ENCODE data around the gene MEA1. TPM values are rescaled to one million over a fixed set of nuclear protein-coding genes. Genes with fewer than 3 reads are reported as not detected.

MEA1 gene
- total and polyA plus RNA-seq, 4 donors = 10.7 to 50.3 (median 30.6) TPM

- no peak for DNase-seq (ENCODE audit: low spot score)
- no peak for TF ChIP-seq HNF4A (conservative IDR thresholded peaks at IDR 0.05)
- no peak for TF ChIP-seq ZBTB33 (IDR thresholded peaks at IDR 0.05)
- TF ChIP-seq CTCF (IDR thresholded peaks at IDR 0.05; ENCODE audit: low read depth, low read length, missing input control) = no peak
- no peak for TF ChIP-seq HNF4G (IDR thresholded peaks at IDR 0.05)
- no peak for TF ChIP-seq YY1 (IDR thresholded peaks at IDR 0.05)
- TF ChIP-seq JUND (IDR thresholded peaks at IDR 0.05) = no peak
- no peak for TF ChIP-seq FOXA1 (IDR thresholded peaks at IDR 0.05)
- no peak for TF ChIP-seq EGR1 (IDR thresholded peaks at IDR 0.05; ENCODE audit: low read depth in 2 of 2)
- no peak for TF ChIP-seq RAD21 (IDR thresholded peaks at IDR 0.05)
- TF ChIP-seq FOXA2 (IDR thresholded peaks at IDR 0.05) = no peak
- no peak for TF ChIP-seq REST (IDR thresholded peaks at IDR 0.05)
- TF ChIP-seq SP1 (IDR thresholded peaks at IDR 0.05) = no peak
- no peaks in the 10 kb centered on the region for H3K27me3 ChIP-seq (ENCODE audit: control insufficient read depth in 4 of 4, insufficient read depth in 4 of 4, low read length in 3 of 4)
- WGBS = 86% methylated on average over 2 of the region's 2 CpGs
- no peak overlapping the region for H3K27ac ChIP-seq (ENCODE audit: low read depth in 1 of 2, low read length in 2 of 2)
- H3K36me3 ChIP-seq (ENCODE audit: control insufficient read depth in 4 of 4, insufficient read depth in 3 of 4, low read depth in 1 of 4, low read length in 3 of 4) = peaks cover 4 to 30% (median 18%) of the 10 kb centered on the region in 4 donors
- H3K9me3 ChIP-seq (ENCODE audit: control insufficient read depth in 4 of 4, low read length in 3 of 4) = no peaks in the 10 kb centered on the region
- no peak overlapping the region for H3K9ac ChIP-seq (ENCODE audit: low read depth in 1 of 2, low read length in 2 of 2)
- H3K4me3 ChIP-seq (ENCODE audit: low read depth in 1 of 3, low read length in 3 of 3) = no peak overlapping the region
- H3K4me1 ChIP-seq (ENCODE audit: control insufficient read depth in 4 of 4, insufficient read depth in 4 of 4, low read length in 3 of 4) = peaks cover 0 to 9% (median 1%) of the 10 kb centered on the region in 4 donors
Observed at GRCh38 chr6:42969431-42969830, 44.3 kb downstream of the MEA1 start.

GRCh38 chr6:42968783-42969182, 45.0 kb downstream of the MEA1 start:
- TF ChIP-seq GABPA (IDR thresholded peaks at IDR 0.05 in 1 of 2, conservative IDR thresholded peaks at IDR 0.05 in 1 of 2) = no peak
- no peak for TF ChIP-seq FOXA2 (IDR thresholded peaks at IDR 0.05)
- no peak for TF ChIP-seq YY1 (IDR thresholded peaks at IDR 0.05)
- no peak for TF ChIP-seq JUND (IDR thresholded peaks at IDR 0.05)
- TF ChIP-seq HNF4A (conservative IDR thresholded peaks at IDR 0.05) = no peak
- TF ChIP-seq RAD21 (IDR thresholded peaks at IDR 0.05) = no peak
- no peak for TF ChIP-seq MAX (IDR thresholded peaks at IDR 0.05)
- TF ChIP-seq HNF4G (IDR thresholded peaks at IDR 0.05) = no peak
- TF ChIP-seq ATF3 (IDR thresholded peaks at IDR 0.05) = no peak
- TF ChIP-seq FOXA1 (IDR thresholded peaks at IDR 0.05) = no peak
- DNase-seq (ENCODE audit: low spot score) = no peak
- WGBS = 81% methylated on average over 4 of the region's 4 CpGs
- Histone ChIP-seq H3K9ac (ENCODE audit: low read depth in 1 of 2, low read length in 2 of 2) (no peak overlapping the region), H3K27ac (ENCODE audit: low read depth in 1 of 2, low read length in 2 of 2) (no peak overlapping the region), H3K4me3 (ENCODE audit: low read depth in 1 of 3, low read length in 3 of 3) (no peak overlapping the region), H3K27me3 (ENCODE audit: control insufficient read depth in 4 of 4, insufficient read depth in 4 of 4, low read length in 3 of 4) (no peaks in the 10 kb centered on the region), H3K9me3 (ENCODE audit: control insufficient read depth in 4 of 4, low read length in 3 of 4) (no peaks in the 10 kb centered on the region), H3K4me1 (ENCODE audit: control insufficient read depth in 4 of 4, insufficient read depth in 4 of 4, low read length in 3 of 4) (peaks cover 0 to 9% (median 1%) of the 10 kb centered on the region in 4 donors), H3K36me3 (ENCODE audit: control insufficient read depth in 4 of 4, insufficient read depth in 3 of 4, low read depth in 1 of 4, low read length in 3 of 4) (peaks cover 10 to 36% (median 21%) of the 10 kb centered on the region in 4 donors)
